ENCODE results near the gene QKI. TPM values are rescaled to one million over a fixed set of nuclear protein-coding genes. Genes with fewer than 3 reads are reported as not detected.

The QKI gene
- polyA plus RNA-seq, 3 donors, result 183 to 211 (median 201) TPM

DNA sequence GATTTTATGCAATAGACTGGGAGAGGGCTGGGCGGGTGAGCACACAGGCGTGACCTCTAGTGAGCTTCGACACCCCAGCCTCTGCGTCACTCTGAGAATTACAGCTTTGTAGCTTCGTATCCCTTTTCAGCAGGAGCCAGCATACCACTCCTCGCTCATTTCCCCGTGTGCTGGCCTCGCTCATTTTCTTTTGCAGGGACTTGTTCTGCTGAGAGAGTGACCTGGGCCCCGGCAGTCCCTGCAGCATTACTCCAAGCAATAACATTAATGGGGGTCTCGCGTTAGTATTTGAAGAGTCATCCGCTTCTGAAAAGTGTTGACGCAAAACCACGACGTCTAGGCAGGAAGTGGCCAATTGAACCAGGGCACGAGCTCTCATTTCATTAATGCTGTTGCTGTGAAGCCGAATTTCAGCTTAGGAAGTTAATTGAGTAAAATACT, 193.7 kb downstream of the QKI start:
- DNase-seq, result peak; percentile 24

DNA sequence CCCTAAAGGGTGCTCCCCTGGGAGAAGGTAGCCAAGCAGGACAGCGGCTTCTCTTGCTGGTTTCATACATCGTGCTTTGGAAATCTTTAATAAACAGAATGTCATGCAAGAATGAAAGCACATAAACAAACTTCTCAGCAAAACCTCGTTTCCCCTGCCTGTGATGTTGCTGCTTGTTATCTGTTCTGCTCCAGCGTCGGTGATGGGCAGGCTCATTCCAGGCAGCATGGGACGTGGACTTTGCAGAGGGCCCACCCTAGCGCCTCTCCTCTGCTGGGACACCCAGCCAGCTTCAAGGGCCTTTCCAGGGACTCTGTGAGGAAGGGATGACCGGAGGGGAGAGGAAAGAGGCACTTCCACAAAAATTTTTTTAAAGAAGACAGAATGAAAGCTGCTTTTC, 197.7 kb downstream of the QKI start:
- no peak for DNase-seq

DNA sequence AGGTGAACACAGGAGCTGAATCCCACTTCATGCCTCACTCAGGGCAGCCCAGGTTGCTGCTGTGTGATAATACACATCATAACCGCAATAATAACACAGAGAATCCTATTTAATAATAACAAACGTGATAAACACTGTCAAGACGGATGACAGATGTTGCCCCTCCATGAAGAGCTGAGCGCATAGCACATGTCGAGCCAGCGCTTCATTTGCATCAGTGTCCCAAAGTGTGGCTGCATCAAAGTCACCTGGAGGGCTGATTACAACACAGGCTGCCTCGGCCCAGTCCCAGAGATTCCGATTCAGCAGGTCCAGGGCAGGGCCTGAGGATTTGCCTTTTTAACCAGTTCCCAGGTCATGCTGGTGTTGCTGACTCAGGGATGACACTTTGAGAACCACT, 198.5 kb downstream of the QKI start:
- no peak for DNase-seq

DNA sequence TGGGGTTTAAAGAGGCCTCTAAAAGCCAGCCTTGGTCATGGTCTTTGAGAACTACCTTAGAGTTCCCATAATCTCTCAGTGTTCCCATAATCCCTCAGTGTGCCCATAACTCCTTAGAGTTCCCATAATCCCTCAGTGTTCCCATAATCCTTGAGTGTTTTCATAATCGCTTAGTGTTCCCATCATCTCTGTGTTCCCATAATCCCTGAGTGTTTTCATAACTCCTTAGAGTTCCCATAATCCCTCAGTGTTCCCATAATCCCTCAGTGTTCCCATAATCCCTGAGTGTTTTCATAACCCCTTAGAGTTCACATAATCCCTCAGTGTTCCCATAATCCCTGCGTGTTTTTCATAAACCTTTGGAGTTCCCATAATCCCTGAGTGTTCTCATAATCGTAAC, 199.2 kb downstream of the QKI start:
- no peak for DNase-seq

DNA sequence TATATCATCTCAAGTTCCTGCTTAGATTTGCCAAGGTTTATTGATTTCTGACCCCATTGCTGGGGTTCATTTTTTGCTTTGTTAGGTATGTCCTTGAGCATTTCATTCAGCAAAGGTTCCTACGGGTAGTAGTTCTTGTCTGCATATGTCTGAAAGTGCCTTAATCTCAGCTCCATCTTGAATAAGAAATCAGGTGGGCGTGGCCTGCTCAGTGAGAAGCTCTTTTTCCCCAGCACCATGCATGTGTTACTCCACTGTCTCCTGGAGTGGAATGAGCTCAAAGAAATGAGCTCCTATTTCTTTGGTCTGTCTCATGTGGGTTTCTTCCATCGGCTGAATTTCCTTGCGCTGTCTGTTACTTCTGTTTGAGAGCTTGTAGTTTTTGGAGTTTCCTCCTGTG, 201.9 kb downstream of the QKI start:
- DNase-seq, result no peak

DNA sequence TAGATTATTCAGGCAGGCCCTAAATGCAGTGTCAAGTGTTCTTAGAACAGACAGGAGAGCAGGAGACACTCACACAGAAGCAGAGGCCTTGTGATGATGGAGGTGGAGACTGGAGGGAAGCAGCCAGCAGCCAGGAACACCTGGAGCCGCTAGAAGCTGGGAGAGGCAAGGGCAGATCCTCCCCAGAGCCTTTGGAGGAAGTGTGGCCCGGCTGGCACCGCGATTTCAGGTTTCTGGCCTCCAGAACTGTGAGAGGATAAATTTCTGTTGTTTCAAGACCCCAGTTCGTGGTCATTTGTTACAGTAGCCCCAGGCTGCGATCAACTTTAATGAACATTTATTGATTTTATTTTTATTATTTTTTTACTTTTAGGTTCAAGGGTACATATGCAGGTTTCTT, 203.0 kb downstream of the QKI start:
- DNase-seq, result no peak

DNA sequence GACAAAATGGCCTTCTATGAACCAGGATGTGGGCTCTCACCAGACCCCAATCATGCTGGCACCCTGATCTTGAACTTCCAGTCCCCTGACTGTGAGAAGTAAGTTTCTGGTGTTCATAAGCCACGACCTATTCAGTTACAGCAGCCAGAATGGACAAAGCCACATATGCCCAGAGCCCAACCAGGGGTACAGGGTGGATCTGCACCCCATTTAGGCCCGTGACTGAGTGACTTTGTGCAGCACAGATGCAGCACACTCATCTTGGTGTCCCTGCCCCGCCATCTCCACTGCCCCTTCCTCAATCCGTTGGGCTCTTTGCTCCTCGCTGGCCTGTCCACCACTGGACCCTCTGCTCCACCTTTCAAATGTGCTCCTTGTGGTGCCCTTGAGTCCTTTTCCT, 205.6 kb downstream of the QKI start:
- DNase-seq, result no peak

DNA sequence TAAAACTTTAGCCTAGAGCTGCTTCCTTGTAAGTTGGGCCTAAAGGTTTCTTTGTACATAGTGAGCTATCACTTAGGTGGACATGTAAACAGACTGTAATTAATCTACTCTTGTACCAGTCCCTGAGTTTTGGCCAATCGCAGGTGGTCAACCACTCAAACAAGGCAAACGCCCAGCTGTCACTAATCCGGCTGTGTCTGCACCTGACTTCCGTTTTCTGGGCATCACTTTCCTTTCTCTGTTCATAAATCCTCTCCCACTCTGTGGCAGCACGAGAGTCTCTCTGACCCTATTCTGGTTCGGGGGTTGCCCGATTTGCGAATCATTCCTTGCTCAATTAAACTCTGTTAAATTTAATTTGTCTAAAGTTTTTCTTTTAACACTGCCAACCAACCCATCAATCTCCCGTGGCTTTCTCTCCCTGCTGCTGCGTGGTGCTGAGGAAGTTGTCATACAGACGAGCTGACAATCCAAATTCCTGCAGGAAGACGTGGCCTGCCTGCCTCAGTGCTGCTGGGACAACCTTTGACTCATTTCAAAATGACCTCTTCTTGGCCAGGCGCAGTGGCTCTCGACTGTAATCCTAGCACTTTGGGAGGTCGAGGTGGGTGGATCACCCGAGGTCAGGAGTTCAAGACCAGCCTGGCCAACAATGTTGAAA, 206.3 kb downstream of the QKI start:
- no peak for DNase-seq

DNA sequence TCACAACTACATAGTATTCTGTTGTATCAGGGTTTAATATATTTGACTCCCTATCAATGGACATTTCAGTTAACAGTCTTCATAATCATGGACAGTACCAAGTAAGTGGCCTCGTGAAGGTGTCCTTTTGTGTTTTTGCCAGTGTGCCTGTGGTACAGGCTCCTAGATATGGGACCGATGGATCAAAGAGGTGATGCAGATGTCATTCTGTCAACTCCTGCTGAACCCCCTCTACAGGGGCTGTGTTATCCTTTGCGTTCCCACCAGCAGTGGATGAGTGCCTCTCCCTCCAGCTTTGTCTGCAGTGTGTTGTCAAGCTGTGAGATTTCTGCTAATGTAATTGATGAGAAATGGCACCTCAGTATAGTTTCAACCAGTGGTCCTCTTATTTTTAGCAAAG, 210.7 kb downstream of the QKI start:
- no peak for DNase-seq

DNA sequence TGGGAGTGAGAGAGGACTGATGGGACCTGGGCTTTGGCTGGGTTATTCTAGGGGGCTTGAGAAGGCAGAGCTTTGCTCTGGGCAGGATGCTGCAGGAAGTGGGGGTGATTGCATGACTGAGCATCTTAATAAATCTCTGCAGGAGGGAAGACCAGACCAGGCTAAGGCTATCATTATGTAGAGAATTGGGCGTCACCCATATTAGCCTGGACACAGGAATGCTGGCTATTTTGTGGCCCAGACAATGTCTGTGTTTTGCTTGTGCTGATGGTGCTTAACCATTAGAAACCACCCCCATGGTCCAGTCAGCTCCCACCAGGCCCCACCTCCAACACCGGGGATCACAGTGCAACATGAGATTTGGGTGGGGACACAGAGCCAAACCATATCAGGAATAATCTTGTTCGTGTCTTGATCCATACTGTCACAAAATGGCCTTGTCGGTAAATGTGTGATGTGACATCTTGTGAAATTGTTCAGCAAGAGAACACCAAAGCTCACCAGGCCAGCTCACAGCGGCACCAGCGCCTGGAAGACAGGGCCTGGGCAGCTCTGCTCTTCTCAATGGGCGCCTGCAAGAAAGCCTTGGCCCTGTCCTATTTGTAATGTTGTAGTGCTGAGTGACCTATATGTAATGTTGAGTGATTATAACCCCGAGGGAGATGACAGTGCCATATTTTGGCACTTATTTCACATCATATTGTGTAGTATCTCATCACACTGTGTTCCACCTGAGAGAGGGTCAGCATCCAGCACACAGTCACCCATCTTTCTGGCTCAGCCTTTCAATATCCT, 211.8 kb downstream of the QKI start:
- no peak for DNase-seq

DNA sequence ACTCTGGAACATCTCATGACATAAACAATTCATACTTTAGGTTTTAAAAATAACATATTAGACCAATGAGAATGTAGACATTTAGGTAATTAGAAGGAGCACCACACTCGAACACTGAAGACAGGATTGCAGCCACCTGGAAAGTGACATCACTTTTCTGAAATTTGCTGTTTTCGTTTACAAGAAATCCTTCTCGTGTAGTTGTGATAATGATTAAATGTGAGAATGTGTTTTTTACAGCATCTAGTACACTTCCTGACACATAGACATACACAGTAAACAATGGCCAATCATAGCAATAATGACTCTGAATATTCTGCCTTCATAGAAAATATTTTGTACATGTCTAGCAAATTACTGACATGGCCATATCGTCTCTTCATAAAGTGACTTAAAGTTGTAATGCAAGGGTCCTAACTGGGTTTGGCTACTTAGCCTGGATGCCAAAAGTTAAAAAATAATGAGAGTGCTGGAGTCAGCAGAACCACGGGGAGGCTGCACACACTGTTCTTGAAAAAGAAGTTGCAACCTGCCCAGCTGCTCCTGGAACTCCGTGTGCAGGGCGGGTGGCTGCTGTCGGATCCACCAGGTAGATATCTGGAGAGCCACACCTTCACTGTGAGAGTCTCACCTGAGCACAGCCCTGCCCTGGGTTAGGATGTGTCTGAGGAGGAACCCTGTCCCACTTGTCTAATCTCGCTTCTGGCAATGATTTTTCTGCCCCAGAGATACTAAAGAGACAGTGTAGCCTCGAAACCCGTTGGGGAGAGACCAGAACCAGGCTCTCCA, 212.9 kb downstream of the QKI start:
- DNase-seq, result no peak

Measured in renal pelvis (tissue), 4 donors.